Measurements from ENCODE around the gene PREX1. TPM values are rescaled to one million over a fixed set of nuclear protein-coding genes. Genes with fewer than 3 reads are reported as not detected.

Gene PREX1
- total RNA-seq, 1 experiment from 2014 or later = 20.0 TPM

DNA sequence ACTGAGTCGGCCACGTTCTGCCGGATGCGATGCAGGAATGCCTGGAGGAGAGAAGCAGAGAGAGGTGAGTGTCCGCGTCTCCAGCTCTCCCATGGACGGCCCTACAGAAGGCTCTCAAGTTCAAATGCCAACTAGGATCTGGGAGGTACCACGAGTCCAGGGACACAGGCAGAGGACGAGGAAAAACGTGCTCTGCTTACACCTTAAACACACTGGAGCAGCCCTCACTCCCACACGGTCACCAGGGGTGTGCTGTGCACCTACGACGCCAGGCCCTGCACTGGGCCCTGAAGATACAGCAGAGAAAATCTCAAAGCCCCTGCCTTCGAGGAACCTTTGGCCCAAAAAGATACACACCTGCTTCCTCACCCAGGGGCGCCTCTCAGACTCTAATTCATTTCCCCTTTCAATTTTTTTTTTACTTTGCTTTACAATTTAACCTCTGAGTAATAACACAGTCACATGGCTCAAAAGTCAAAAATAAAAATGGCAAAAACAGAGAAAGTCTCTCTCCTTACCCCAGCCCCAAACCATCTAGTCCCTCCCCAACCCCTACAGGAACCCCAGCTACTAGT is 79.9 kb downstream of the PREX1 start:
- intact Hi-C loops (cut with micrococcal nuclease; ENCODE audit: unreplicated experiment) = no loop called here
- Histone ChIP-seq H3K4me3 (ENCODE audit: low read depth in 2 of 2, low read length in 2 of 2) (no peak overlapping the region), H3K4me1 (ENCODE audit: control insufficient read depth, insufficient read depth, low read length) (peaks cover 7% of the 10 kb centered on the region), H3K27ac (ENCODE audit: low read length) (no peak overlapping the region), H3K9me3 (ENCODE audit: control insufficient read depth, insufficient read depth, low read depth, low read length) (no peaks in the 10 kb centered on the region), H3K36me3 (ENCODE audit: control insufficient read depth, insufficient read depth, low read length) (no peaks in the 10 kb centered on the region), H3K27me3 (ENCODE audit: control insufficient read depth, insufficient read depth, low read length) (no peaks in the 10 kb centered on the region)
- ChIA-PET POLR2A (no interaction called here), CTCF (interaction anchor here (0.6 kb wide), 1 partner anchor 118 kb away, joined by 3 read pairs; no protein-coding TSS in a partner anchor)
- in situ Hi-C loops (cut with HindIII; ENCODE audit: low pct_unique_long_range_greater_than_20kb, low sequenced_read_pairs) = no loop called here
- no peak for ATAC-seq
- BruUV-seq (replicated peaks) = no TSS peak
- TF ChIP-seq, protein P1, sequence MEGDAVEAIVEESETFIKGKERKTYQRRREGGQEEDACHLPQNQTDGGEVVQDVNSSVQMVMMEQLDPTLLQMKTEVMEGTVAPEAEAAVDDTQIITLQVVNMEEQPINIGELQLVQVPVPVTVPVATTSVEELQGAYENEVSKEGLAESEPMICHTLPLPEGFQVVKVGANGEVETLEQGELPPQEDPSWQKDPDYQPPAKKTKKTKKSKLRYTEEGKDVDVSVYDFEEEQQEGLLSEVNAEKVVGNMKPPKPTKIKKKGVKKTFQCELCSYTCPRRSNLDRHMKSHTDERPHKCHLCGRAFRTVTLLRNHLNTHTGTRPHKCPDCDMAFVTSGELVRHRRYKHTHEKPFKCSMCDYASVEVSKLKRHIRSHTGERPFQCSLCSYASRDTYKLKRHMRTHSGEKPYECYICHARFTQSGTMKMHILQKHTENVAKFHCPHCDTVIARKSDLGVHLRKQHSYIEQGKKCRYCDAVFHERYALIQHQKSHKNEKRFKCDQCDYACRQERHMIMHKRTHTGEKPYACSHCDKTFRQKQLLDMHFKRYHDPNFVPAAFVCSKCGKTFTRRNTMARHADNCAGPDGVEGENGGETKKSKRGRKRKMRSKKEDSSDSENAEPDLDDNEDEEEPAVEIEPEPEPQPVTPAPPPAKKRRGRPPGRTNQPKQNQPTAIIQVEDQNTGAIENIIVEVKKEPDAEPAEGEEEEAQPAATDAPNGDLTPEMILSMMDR (IDR thresholded peaks at IDR 0.05) = no peak
- no peak for TF ChIP-seq SIN3A (IDR thresholded peaks at IDR 0.05; ENCODE audit: borderline replicate concordance, insufficient read depth, low read depth, low read length)
- TF ChIP-seq POLR2AphosphoS5 (IDR thresholded peaks at IDR 0.05; ENCODE audit: low read depth, low read length) = no peak
- TF ChIP-seq, protein P2, sequence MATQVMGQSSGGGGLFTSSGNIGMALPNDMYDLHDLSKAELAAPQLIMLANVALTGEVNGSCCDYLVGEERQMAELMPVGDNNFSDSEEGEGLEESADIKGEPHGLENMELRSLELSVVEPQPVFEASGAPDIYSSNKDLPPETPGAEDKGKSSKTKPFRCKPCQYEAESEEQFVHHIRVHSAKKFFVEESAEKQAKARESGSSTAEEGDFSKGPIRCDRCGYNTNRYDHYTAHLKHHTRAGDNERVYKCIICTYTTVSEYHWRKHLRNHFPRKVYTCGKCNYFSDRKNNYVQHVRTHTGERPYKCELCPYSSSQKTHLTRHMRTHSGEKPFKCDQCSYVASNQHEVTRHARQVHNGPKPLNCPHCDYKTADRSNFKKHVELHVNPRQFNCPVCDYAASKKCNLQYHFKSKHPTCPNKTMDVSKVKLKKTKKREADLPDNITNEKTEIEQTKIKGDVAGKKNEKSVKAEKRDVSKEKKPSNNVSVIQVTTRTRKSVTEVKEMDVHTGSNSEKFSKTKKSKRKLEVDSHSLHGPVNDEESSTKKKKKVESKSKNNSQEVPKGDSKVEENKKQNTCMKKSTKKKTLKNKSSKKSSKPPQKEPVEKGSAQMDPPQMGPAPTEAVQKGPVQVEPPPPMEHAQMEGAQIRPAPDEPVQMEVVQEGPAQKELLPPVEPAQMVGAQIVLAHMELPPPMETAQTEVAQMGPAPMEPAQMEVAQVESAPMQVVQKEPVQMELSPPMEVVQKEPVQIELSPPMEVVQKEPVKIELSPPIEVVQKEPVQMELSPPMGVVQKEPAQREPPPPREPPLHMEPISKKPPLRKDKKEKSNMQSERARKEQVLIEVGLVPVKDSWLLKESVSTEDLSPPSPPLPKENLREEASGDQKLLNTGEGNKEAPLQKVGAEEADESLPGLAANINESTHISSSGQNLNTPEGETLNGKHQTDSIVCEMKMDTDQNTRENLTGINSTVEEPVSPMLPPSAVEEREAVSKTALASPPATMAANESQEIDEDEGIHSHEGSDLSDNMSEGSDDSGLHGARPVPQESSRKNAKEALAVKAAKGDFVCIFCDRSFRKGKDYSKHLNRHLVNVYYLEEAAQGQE (IDR thresholded peaks at IDR 0.05; ENCODE audit: insufficient read depth in 1 of 2, low read depth in 2 of 2, low read length in 1 of 2) = no peak
- no peak for TF ChIP-seq TCF7L2 (IDR thresholded peaks at IDR 0.05; ENCODE audit: low read depth, low read length)
- DNase-seq (ENCODE audit: low read depth, low spot score) = no peak

DNA sequence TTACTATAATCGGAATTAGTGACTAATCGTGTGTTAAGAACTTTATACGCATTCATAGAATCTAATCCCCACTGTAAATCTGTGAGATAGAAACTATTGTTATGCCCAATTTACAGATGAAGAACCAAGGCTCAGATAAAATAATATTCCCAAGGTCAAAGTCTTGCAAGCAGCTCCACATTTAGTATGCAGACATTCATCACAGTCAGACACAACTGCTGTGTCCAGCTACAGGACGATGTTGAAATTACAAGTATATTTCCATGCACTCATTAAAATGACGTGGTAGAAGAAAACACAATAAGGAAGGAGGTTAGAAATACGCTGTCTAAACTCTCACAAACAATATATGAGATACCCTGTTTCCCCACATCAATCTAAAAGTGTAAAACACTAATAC is 82.5 kb downstream of the PREX1 start:
- BruUV-seq (replicated peaks) = no TSS peak
- CTCF ChIA-PET = interaction anchor here (0.5 kb wide), 1 partner anchor 9 kb away, joined by 14 read pairs; no protein-coding TSS in a partner anchor

More for the DNA sequence above, 82.5 kb downstream of the PREX1 start:
- no peaks in the 10 kb centered on the region for H3K36me3 ChIP-seq (ENCODE audit: control insufficient read depth, insufficient read depth, low read length)
- H3K4me1 ChIP-seq (ENCODE audit: control insufficient read depth, insufficient read depth, low read length) = no peaks in the 10 kb centered on the region
- no peak overlapping the region for H3K4me3 ChIP-seq (ENCODE audit: low read depth in 2 of 2, low read length in 2 of 2)
- intact Hi-C loops (cut with micrococcal nuclease; ENCODE audit: unreplicated experiment) = no loop called here
- ATAC-seq = no peak
- H3K9me3 ChIP-seq (ENCODE audit: control insufficient read depth, insufficient read depth, low read depth, low read length) = no peaks in the 10 kb centered on the region
- TF ChIP-seq, protein P2 (IDR thresholded peaks at IDR 0.05; ENCODE audit: insufficient read depth in 1 of 2, low read depth in 2 of 2, low read length in 1 of 2) = no peak
- TF ChIP-seq TCF7L2 (IDR thresholded peaks at IDR 0.05; ENCODE audit: low read depth, low read length) (no peak), POLR2AphosphoS5 (IDR thresholded peaks at IDR 0.05; ENCODE audit: low read depth, low read length) (no peak), SIN3A (IDR thresholded peaks at IDR 0.05; ENCODE audit: borderline replicate concordance, insufficient read depth, low read depth, low read length) (no peak)
- TF ChIP-seq, protein P1 (IDR thresholded peaks at IDR 0.05) = no peak
- no peak for DNase-seq (ENCODE audit: low read depth, low spot score)
- no peak overlapping the region for H3K27ac ChIP-seq (ENCODE audit: low read length)
- in situ Hi-C loops (cut with HindIII; ENCODE audit: low pct_unique_long_range_greater_than_20kb, low sequenced_read_pairs) = no loop called here
- POLR2A ChIA-PET = no interaction called here
- H3K27me3 ChIP-seq (ENCODE audit: control insufficient read depth, insufficient read depth, low read length) = no peaks in the 10 kb centered on the region

All from Panc1 (cell line).